HUES6 (cell line): ENCODE measurements around the gene CYCS.
"Not testable (repeated sequence)": the region's sequence is repeated elsewhere in the genome, so short reads cannot be mapped to it uniquely, and the experiment has no call there.

Experiments used
- H3K27ac ChIP-seq: 2 replicates; pipeline ENCODE4 v1.7.0; 2013; ENCODE audit warnings: low read depth, mild to moderate bottlenecking, low read length, inconsistent platforms
- H3K27me3 ChIP-seq: 2 replicates; pipeline ENCODE4 v1.6.1; 2013; ENCODE audit warnings: low read length; ENCODE audit not compliant: control insufficient read depth, insufficient read depth
- H3K36me3 ChIP-seq: 2 replicates; pipeline ENCODE4 v1.6.1; 2013; ENCODE audit warnings: low read length; ENCODE audit not compliant: control insufficient read depth, insufficient read depth
- H3K4me1 ChIP-seq: 2 replicates; pipeline ENCODE4 v1.6.1; 2013; ENCODE audit warnings: low read length; ENCODE audit not compliant: control insufficient read depth, insufficient read depth
- H3K4me3 ChIP-seq: 2 replicates; pipeline ENCODE4 v1.5.1; 2013; ENCODE audit warnings: low read depth, low read length
- H3K9ac ChIP-seq: one replicate; pipeline ENCODE4 v1.6.1; 2013; ENCODE audit warnings: mild to moderate bottlenecking, low read length
- H3K9me3 ChIP-seq: 2 replicates; pipeline ENCODE4 v1.6.1; 2013; ENCODE audit warnings: low read depth, low read length; ENCODE audit not compliant: control insufficient read depth, insufficient read depth

The CYCS gene

GRCh38 chr7:25093268-25093826 is 31.7 kb downstream of the CYCS start:
- Histone ChIP-seq H3K27me3 (no peaks in the 10 kb centered on the region), H3K27ac (no peak overlapping the region), H3K9me3 (peaks cover 4% of the 10 kb centered on the region; the same call in 1 of the 2 replicates), H3K36me3 (no peaks in the 10 kb centered on the region), H3K9ac (no peak overlapping the region), H3K4me3 (no peak overlapping the region), H3K4me1 (no peaks in the 10 kb centered on the region)

DNA sequence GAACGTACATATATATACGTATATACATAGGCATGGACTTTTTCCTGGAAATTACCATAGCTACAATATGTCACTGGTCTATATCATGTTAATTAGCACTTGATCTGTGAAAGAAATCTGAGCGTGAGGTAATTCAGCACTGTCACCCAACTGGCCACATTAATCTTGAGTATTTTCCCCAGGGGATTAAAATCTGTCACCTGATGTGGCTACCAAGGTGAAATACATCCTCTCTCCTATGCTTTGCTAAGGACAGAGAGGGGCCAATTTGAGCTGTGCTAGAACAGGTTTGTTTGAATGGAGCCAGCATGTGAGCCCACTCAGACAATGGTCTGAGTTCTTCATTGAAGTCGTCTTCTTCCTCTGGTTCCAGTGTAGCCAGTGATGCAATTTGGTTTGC is 33.3 kb downstream of the CYCS start:
- Histone ChIP-seq H3K36me3 (no peaks in the 10 kb centered on the region), H3K4me3 (no peak overlapping the region), H3K27ac (no peak overlapping the region), H3K9ac (no peak overlapping the region), H3K9me3 (peaks cover 4% of the 10 kb centered on the region; the same call in 1 of the 2 replicates), H3K27me3 (no peaks in the 10 kb centered on the region), H3K4me1 (no peaks in the 10 kb centered on the region)

GRCh38 chr7:25091176-25091575 is 33.9 kb downstream of the CYCS start:
- Histone ChIP-seq H3K4me3 (no peak overlapping the region), H3K27me3 (no peaks in the 10 kb centered on the region), H3K4me1 (no peaks in the 10 kb centered on the region), H3K36me3 (no peaks in the 10 kb centered on the region), H3K27ac (no peak overlapping the region), H3K9me3 (peaks cover 4% of the 10 kb centered on the region; the same call in 1 of the 2 replicates), H3K9ac (no peak overlapping the region)

- H3K27ac ChIP-seq: no peak overlapping the region
- no peak overlapping the region for H3K9ac ChIP-seq
- H3K4me3 ChIP-seq: no peak overlapping the region
- H3K9me3 ChIP-seq: peaks cover 2% of the 10 kb centered on the region; the same call in 1 of the 2 replicates
- no peaks in the 10 kb centered on the region for H3K4me1 ChIP-seq
- no peaks in the 10 kb centered on the region for H3K36me3 ChIP-seq
- no peaks in the 10 kb centered on the region for H3K27me3 ChIP-seq
These were observed 34.7 kb downstream of the CYCS start for GRCh38 chr7:25090374-25090773.

DNA sequence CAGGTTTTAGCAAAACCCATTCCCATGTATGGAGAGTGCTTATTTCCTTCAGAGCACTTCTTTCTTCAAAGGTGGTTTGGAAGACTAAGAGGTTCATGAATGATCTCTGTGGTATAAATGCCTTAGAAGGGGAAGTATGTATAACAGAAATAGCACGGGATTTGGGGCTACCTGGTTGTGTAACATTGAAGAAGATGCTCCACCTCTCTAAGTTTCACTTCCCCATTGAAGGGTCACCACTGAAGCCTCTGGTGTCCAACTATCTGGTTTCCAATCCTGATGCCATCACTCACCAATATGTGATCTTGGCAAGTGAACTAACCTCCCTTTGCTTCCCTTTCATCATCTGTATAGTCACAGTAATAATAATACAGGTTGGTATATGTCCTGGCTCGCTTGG is 37.2 kb downstream of the CYCS start:
- no peak overlapping the region for H3K4me3 ChIP-seq
- no peak overlapping the region for H3K9ac ChIP-seq
- peaks cover 2% of the 10 kb centered on the region; the same call in 1 of the 2 replicates for H3K9me3 ChIP-seq
- H3K27ac ChIP-seq: no peak overlapping the region
- no peaks in the 10 kb centered on the region for H3K4me1 ChIP-seq
- H3K27me3 ChIP-seq: no peaks in the 10 kb centered on the region
- no peaks in the 10 kb centered on the region for H3K36me3 ChIP-seq

DNA sequence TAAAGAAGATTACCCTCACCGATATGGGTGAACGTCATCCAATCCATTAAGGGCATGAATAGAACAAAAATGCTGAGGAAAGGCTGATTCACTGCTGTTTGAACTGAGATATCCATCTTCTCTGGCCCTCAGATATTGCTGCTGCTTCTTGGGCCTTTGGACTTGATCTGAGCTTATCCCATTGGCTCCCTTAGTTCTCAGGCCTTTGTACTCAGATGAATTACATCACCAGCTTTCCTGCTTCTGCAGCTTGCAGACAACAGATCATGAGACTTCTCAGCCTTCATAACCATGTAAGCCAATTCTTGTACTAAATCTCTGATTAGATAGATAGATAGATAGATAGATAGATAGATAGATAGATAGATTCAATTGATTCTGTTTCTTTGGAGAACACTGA is 40.2 kb downstream of the CYCS start:
- H3K9me3 ChIP-seq: peaks cover 2% of the 10 kb centered on the region; the same call in 1 of the 2 replicates
- H3K27me3 ChIP-seq: no peaks in the 10 kb centered on the region

DNA sequence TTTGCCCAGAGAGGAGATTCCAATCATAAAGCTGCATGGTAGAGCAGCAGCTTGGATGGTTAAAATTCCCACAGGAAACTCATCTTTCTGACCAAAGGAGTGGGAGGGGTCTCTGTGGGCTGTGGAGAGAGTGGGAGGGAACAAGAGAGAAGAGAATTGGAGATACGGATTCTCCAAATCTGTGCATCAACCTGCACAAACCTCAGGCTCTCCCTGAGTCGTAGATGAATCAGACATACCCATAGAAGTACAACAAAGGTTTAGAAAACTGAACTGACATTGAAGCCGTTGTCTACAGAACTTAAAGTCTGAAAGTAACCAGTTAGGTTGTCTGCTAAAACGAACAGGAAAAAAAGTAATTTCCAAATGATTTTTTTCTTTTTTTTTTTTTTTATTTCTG is 41.9 kb downstream of the CYCS start:
- no peak overlapping the region for H3K9ac ChIP-seq
- no peaks in the 10 kb centered on the region for H3K27me3 ChIP-seq
- peaks cover 2% of the 10 kb centered on the region; the same call in 1 of the 2 replicates for H3K9me3 ChIP-seq
- no peaks in the 10 kb centered on the region for H3K4me1 ChIP-seq
- no peak overlapping the region for H3K27ac ChIP-seq
- H3K4me3 ChIP-seq: no peak overlapping the region
- H3K36me3 ChIP-seq: no peaks in the 10 kb centered on the region

More for the DNA sequence above, 40.2 kb downstream of the CYCS start:
- Histone ChIP-seq H3K27ac (no peak overlapping the region), H3K9ac (no peak overlapping the region), H3K36me3 (no peaks in the 10 kb centered on the region), H3K4me3 (no peak overlapping the region), H3K4me1 (no peaks in the 10 kb centered on the region)

- H3K9me3 ChIP-seq, H3K36me3 ChIP-seq, H3K4me3 ChIP-seq, H3K4me1 ChIP-seq, H3K27ac ChIP-seq, H3K9ac ChIP-seq, H3K27me3 ChIP-seq: not testable (repeated sequence)
These were observed 43.0 kb downstream of the CYCS start for GRCh38 chr7:25082041-25082440.

DNA sequence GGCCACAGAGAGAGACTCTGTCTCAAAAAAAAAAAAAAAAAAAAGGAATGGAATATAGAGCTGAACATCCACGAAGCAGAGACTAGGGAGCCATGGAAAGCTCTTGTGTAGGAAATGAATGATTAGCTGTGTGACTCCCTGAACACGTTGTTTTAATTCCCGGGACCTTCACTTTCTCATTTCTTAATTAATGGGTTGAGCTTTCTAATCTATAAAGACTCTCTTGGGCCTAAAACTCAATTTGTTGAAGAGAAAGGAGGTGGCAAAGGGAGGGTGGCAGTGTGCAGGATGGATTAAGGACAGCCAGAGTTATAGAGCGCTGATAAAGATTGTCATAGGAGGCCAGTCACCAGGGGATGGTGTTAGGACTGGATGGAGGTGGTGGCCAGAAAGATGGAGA is 48.0 kb downstream of the CYCS start:
- H3K9ac ChIP-seq: no peak overlapping the region
- H3K9me3 ChIP-seq: no peaks in the 10 kb centered on the region
- H3K27ac ChIP-seq: no peak overlapping the region
- H3K4me3 ChIP-seq: no peak overlapping the region
- H3K4me1 ChIP-seq: no peaks in the 10 kb centered on the region
- H3K27me3 ChIP-seq: no peaks in the 10 kb centered on the region
- no peaks in the 10 kb centered on the region for H3K36me3 ChIP-seq

DNA sequence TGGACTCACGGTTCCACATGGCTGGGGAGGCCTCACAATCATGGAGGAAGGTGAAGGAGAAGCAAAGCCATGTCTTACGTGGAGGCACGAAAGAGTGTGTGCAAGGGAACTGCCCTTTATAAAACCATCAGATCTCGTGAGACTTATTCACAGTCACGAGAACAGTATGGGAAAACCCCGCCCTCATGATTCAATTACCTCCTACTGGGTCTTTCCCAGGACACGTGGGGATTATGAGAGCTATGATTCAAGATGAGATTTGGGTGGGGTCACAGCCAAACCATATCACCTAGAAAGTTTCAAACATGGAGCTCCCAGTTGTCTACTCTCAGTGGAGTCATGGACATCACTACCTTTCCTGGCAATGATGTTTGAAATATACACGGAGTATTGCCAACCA is 49.6 kb downstream of the CYCS start:
- no peaks in the 10 kb centered on the region for H3K27me3 ChIP-seq
- no peak overlapping the region for H3K4me3 ChIP-seq
- H3K9me3 ChIP-seq: no peaks in the 10 kb centered on the region
- no peaks in the 10 kb centered on the region for H3K4me1 ChIP-seq
- no peaks in the 10 kb centered on the region for H3K36me3 ChIP-seq
- H3K27ac ChIP-seq: no peak overlapping the region
- no peak overlapping the region for H3K9ac ChIP-seq

- no peaks in the 10 kb centered on the region for H3K9me3 ChIP-seq
- no peak overlapping the region for H3K9ac ChIP-seq
- H3K27ac ChIP-seq: no peak overlapping the region
- H3K4me1 ChIP-seq: peaks cover 6% of the 10 kb centered on the region
- no peaks in the 10 kb centered on the region for H3K27me3 ChIP-seq
- no peak overlapping the region for H3K4me3 ChIP-seq
- no peaks in the 10 kb centered on the region for H3K36me3 ChIP-seq
These were observed 51.6 kb downstream of the CYCS start for GRCh38 chr7:25073451-25073850.
